ENCODE measurements around the gene ADAM23.

ADAM23 gene

GRCh38 chr2:206518997-206519396, 75.7 kb downstream of the ADAM23 start:
- DNase-seq, result no peak

GRCh38 chr2:206520450-206520849, 77.1 kb downstream of the ADAM23 start:
- DNase-seq, result no peak

GRCh38 chr2:206521115-206521514, 77.8 kb downstream of the ADAM23 start:
- no peak for DNase-seq

- no peak for DNase-seq
These were observed 78.3 kb downstream of the ADAM23 start for GRCh38 chr2:206521612-206522011.

- no peak for DNase-seq
These were observed 83.1 kb downstream of the ADAM23 start for GRCh38 chr2:206526416-206526815.

GRCh38 chr2:206527153-206527552, 83.8 kb downstream of the ADAM23 start:
- no peak for DNase-seq

- DNase-seq, result no peak
These were observed 87.4 kb downstream of the ADAM23 start for GRCh38 chr2:206530727-206531126.

GRCh38 chr2:206531996-206532543, 88.7 kb downstream of the ADAM23 start:
- DNase-seq, result no peak

GRCh38 chr2:206533977-206534376, 90.6 kb downstream of the ADAM23 start:
- DNase-seq, result no peak

- no peak for DNase-seq
These were observed 92.1 kb downstream of the ADAM23 start for GRCh38 chr2:206535260-206535986.

GRCh38 chr2:206540757-206541156, 97.4 kb downstream of the ADAM23 start:
- no peak for DNase-seq

- no peak for DNase-seq
These were observed 99.7 kb downstream of the ADAM23 start for GRCh38 chr2:206543073-206543472.

- no peak for DNase-seq
These were observed 105.1 kb downstream of the ADAM23 start for GRCh38 chr2:206548383-206548782.

- DNase-seq, result no peak
These were observed 112.4 kb downstream of the ADAM23 start for GRCh38 chr2:206555721-206556120.

- no peak for DNase-seq
These were observed 113.1 kb downstream of the ADAM23 start for GRCh38 chr2:206556357-206556949.

GRCh38 chr2:206557321-206557720, 114.0 kb downstream of the ADAM23 start:
- DNase-seq, result no peak

GRCh38 chr2:206558492-206558891, 115.2 kb downstream of the ADAM23 start:
- DNase-seq, result no peak

- no peak for DNase-seq
These were observed 118.6 kb downstream of the ADAM23 start for GRCh38 chr2:206561962-206562361.

GRCh38 chr2:206562375-206562774, 119.0 kb downstream of the ADAM23 start:
- no peak for DNase-seq

- no peak for DNase-seq
These were observed 120.0 kb downstream of the ADAM23 start for GRCh38 chr2:206563374-206563773.

GRCh38 chr2:206565666-206566065, 122.3 kb downstream of the ADAM23 start:
- DNase-seq, result no peak

GRCh38 chr2:206569470-206569869, 126.1 kb downstream of the ADAM23 start:
- DNase-seq, result no peak

- DNase-seq, result no peak
These were observed 126.9 kb downstream of the ADAM23 start for GRCh38 chr2:206570199-206570598.

GRCh38 chr2:206572725-206573124, 129.4 kb downstream of the ADAM23 start:
- DNase-seq, result no peak

- no peak for DNase-seq
These were observed 130.5 kb downstream of the ADAM23 start for GRCh38 chr2:206573793-206574192.

All from NCI-H1092 (cell line).